Measurements from ENCODE around the gene MYRIP.

DNA sequence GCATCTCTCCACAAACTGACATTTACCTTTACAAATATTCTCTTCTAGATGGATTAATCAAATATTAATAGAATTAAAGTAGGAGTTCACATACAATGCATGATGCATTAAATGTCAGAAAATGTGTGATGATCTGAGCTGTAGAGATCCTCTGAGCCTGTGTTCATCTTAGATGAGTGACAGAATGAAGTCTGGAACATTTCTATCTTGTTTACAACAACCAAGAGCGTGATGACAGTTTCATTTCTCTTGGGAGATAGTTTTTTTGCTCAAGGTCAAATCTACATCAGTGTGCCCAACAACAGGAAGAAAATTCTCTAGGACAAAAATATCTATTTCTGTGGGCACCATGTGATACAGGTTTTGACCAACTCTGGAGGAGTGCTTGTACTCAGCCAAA, 211.9 kb downstream of the MYRIP start:
- no peak for TF ChIP-seq MXI1 (IDR thresholded peaks at IDR 0.05; ENCODE audit: borderline replicate concordance, low read depth, low read length)
- TF ChIP-seq, protein P1, sequence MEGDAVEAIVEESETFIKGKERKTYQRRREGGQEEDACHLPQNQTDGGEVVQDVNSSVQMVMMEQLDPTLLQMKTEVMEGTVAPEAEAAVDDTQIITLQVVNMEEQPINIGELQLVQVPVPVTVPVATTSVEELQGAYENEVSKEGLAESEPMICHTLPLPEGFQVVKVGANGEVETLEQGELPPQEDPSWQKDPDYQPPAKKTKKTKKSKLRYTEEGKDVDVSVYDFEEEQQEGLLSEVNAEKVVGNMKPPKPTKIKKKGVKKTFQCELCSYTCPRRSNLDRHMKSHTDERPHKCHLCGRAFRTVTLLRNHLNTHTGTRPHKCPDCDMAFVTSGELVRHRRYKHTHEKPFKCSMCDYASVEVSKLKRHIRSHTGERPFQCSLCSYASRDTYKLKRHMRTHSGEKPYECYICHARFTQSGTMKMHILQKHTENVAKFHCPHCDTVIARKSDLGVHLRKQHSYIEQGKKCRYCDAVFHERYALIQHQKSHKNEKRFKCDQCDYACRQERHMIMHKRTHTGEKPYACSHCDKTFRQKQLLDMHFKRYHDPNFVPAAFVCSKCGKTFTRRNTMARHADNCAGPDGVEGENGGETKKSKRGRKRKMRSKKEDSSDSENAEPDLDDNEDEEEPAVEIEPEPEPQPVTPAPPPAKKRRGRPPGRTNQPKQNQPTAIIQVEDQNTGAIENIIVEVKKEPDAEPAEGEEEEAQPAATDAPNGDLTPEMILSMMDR (conservative IDR thresholded peaks at IDR 0.05; ENCODE audit: low read depth, low read length) = no peak
- TF ChIP-seq POLR2A (IDR thresholded peaks at IDR 0.05; ENCODE audit: low read depth, low read length) = no peak
- TF ChIP-seq CEBPB (IDR thresholded peaks at IDR 0.05; ENCODE audit: low read depth, low read length) = no peak
- no peak for TF ChIP-seq MAZ (IDR thresholded peaks at IDR 0.05; ENCODE audit: borderline replicate concordance, low read depth, low read length)
- TF ChIP-seq, protein P2, sequence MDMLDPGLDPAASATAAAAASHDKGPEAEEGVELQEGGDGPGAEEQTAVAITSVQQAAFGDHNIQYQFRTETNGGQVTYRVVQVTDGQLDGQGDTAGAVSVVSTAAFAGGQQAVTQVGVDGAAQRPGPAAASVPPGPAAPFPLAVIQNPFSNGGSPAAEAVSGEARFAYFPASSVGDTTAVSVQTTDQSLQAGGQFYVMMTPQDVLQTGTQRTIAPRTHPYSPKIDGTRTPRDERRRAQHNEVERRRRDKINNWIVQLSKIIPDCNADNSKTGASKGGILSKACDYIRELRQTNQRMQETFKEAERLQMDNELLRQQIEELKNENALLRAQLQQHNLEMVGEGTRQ (IDR thresholded peaks at IDR 0.05; ENCODE audit: low read depth, low read length) = no peak
- TF ChIP-seq MAFK (IDR thresholded peaks at IDR 0.05; ENCODE audit: low read depth, low read length) = no peak
- TF ChIP-seq RAD21 (IDR thresholded peaks at IDR 0.05; ENCODE audit: low read length) = no peak
- TF ChIP-seq FOS (IDR thresholded peaks at IDR 0.05; ENCODE audit: low read depth, low read length) = no peak
- no peak for TF ChIP-seq SMC3 (IDR thresholded peaks at IDR 0.05; ENCODE audit: low read depth, low read length)
- TF ChIP-seq BHLHE40 (IDR thresholded peaks at IDR 0.05; ENCODE audit: low read depth, low read length) = no peak
- TF ChIP-seq CHD1 (IDR thresholded peaks at IDR 0.05; ENCODE audit: low read depth, low read length) = no peak
